Neural cell (in vitro differentiated cells): Measurements from ENCODE around the gene MED27. TPM values are rescaled to one million over a fixed set of nuclear protein-coding genes. Genes with fewer than 3 reads are reported as not detected.

Experiments used
- H2AFZ ChIP-seq: fragments of 200-600, 300-800 bp; sonication (generic), shearing (Covaris generic); 2 replicates; pipeline ENCODE4 v1.6.0; 2014; ENCODE audit warnings: low read depth, mild to moderate bottlenecking, antibody characterized with exemption, low read length, moderate library complexity
- H3F3A ChIP-seq: fragments of 200-600 bp; shearing (Covaris generic); 2 replicates; pipeline ENCODE4 v1.6.1; 2016; ENCODE audit warnings: mild to moderate bottlenecking, moderate library complexity, mixed read lengths, antibody characterized with exemption, low read length; ENCODE audit not compliant: insufficient read depth, poor library complexity, severe bottlenecking
- H3K27ac ChIP-seq: fragments of 200-600, 300-800 bp; sonication (generic), shearing (Covaris generic); 2 replicates; pipeline ENCODE4 v1.5.1; 2014; ENCODE audit warnings: mild to moderate bottlenecking, low read length, moderate library complexity
- H3K27me3 ChIP-seq: fragments of 300-800, 200-600 bp; sonication (generic), shearing (Covaris generic); 2 replicates; pipeline ENCODE4 v1.6.0; 2014; ENCODE audit warnings: mild to moderate bottlenecking, low read depth, low read length, moderate library complexity; ENCODE audit not compliant: insufficient read depth
- H3K36me3 ChIP-seq: fragments of 300-800, 200-600 bp; sonication (generic), shearing (Covaris generic); 2 replicates; pipeline ENCODE4 v1.5.1; 2014; ENCODE audit warnings: mild to moderate bottlenecking, antibody characterized with exemption, low read length, moderate library complexity; ENCODE audit not compliant: insufficient read depth
- H3K4me2 ChIP-seq: fragments of 300-800, 200-600 bp; sonication (generic), shearing (Covaris generic); 2 replicates; pipeline ENCODE4 v1.6.0; 2014; ENCODE audit warnings: mild to moderate bottlenecking, low read length
- H3K4me3 ChIP-seq: fragments of 300-800, 200-600 bp; sonication (generic), shearing (Covaris generic); 2 replicates; pipeline ENCODE4 v1.5.1; 2014; ENCODE audit warnings: mild to moderate bottlenecking, low read length, moderate library complexity
- H3K79me2 ChIP-seq: fragments of 200-600 bp; shearing (Covaris generic); replicated peaks from 2 replicates; pipeline ENCODE4 v1.6.0; 2014; ENCODE audit warnings: mild to moderate bottlenecking, low read length, moderate library complexity; ENCODE audit not compliant: insufficient read depth
- H3K9ac ChIP-seq: fragments of 300-800, 200-600 bp; sonication (generic), shearing (Covaris generic); 2 replicates; pipeline ENCODE4 v1.6.1; 2016; ENCODE audit warnings: mild to moderate bottlenecking, low read length, mixed read lengths
- H3K9me2 ChIP-seq: fragments of 200-600 bp; shearing (Covaris generic); 2 replicates; pipeline ENCODE4 v1.6.1; 2016; ENCODE audit warnings: mild to moderate bottlenecking, low read length, mixed read lengths; ENCODE audit not compliant: insufficient read depth
- H3K9me3 ChIP-seq: fragments of 200-600, 300-800 bp; sonication (generic), shearing (Covaris generic); 2 replicates; pipeline ENCODE4 v1.6.1; 2016; ENCODE audit warnings: mild to moderate bottlenecking, mixed run types, low read length, moderate library complexity, mixed read lengths
- H4K20me1 ChIP-seq: fragments of 200-600 bp; shearing (Covaris generic); 2 replicates; pipeline ENCODE4 v1.6.1; 2016; ENCODE audit warnings: mild to moderate bottlenecking, mixed run types; ENCODE audit not compliant: insufficient read depth
- EP300 ChIP-seq: fragments of 450-650 bp; conservative IDR thresholded peaks from 2 replicates; pipeline ENCODE4 v1.6.1; 2014; ENCODE audit warnings: antibody characterized with exemption, mild to moderate bottlenecking, moderate library complexity; ENCODE audit not compliant: poor library complexity, severe bottlenecking
- EZH2 ChIP-seq: fragments of 200-600, 300-800 bp; shearing (Covaris generic), sonication (generic); IDR thresholded peaks from 2 replicates; pipeline ENCODE4 v1.6.1; 2014; ENCODE audit warnings: antibody characterized with exemption, low read length, borderline replicate concordance, mild to moderate bottlenecking; ENCODE audit not compliant: insufficient read depth, poor library complexity, severe bottlenecking
- MXI1 ChIP-seq: fragments of 450-650 bp; conservative IDR thresholded peaks from 2 replicates; pipeline ENCODE4 v1.6.1; 2014; ENCODE audit warnings: antibody characterized with exemption, mild to moderate bottlenecking; ENCODE audit not compliant: poor library complexity, severe bottlenecking
- POLR2AphosphoS5 ChIP-seq: IDR thresholded peaks from 2 replicates; pipeline ENCODE4 v1.6.1; 2012
- RAD21 ChIP-seq: fragments of 450-650 bp; conservative IDR thresholded peaks from 2 replicates; pipeline ENCODE4 v1.6.1; 2014; ENCODE audit warnings: antibody characterized with exemption, mild to moderate bottlenecking, moderate library complexity
- REST ChIP-seq: IDR thresholded peaks from 2 replicates; pipeline ENCODE4 v1.6.1; 2012; ENCODE audit warnings: borderline replicate concordance
- SMC3 ChIP-seq: fragments of 450-650 bp; conservative IDR thresholded peaks from 2 replicates; pipeline ENCODE4 v1.6.1; 2014; ENCODE audit warnings: antibody characterized with exemption, mild to moderate bottlenecking, moderate library complexity; ENCODE audit not compliant: poor library complexity
- TAF1 ChIP-seq: IDR thresholded peaks from 2 replicates; pipeline ENCODE4 v1.6.1; 2012; ENCODE audit warnings: low read depth
- polyA plus RNA-seq: library from polyadenylated mRNA; depleted of rRNA; stranded (reverse); fragments of >200 nt; gene quantifications from 2 replicates; pipeline ENCODE4 v1.2.3, GENCODE V29; 2014
- TF ChIP-seq, protein P1 (sequence below): fragments of 450-650 bp; IDR thresholded peaks from 2 replicates; pipeline ENCODE4 v1.5.1; 2014; ENCODE audit warnings: antibody characterized with exemption, mild to moderate bottlenecking, moderate library complexity; ENCODE audit not compliant: poor library complexity, severe bottlenecking

Gene MED27
- polyA plus RNA-seq, 1 donor from 2014 or later = 7.5 TPM

DNA sequence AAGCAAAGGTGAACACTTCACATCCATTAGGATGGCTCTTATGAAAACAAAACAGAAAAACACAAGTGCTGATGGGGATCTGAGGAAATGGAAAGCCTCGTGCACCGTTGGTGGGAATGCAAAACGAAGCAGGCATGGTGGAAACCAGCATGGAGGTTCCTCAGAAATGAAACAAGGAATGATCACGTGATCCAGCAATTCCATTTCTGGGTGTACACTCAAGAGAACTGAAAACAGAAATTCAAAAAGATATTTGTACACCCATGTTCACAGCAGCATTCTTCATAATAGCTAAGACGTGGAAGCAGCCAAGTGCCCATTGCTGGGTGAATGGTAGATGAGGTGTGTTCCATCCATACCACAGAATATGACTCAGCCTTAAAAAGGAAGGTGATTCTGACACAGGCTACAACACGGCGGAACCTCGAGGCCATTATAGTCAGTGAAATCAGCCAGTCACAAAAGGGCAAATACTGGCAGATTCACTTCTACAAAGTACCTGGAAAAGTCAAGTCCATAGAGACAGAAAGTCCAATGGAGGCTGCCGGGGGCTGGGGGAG, 252.6 kb downstream of the MED27 start:
- Histone ChIP-seq H3K36me3 (no peaks in the 10 kb centered on the region), H3F3A (no peaks in the 10 kb centered on the region), H3K27me3 (no peaks in the 10 kb centered on the region), H3K9me2 (no peaks in the 10 kb centered on the region), H2AFZ (no peak overlapping the region), H3K79me2 (no peaks in the 10 kb centered on the region), H3K27ac (no peak overlapping the region), H3K4me2 (no peak overlapping the region), H3K9me3 (no peaks in the 10 kb centered on the region), H3K9ac (no peak overlapping the region), H3K4me3 (no peak overlapping the region), H4K20me1 (no peaks in the 10 kb centered on the region)
- TF ChIP-seq EP300 (no peak), MXI1 (no peak), SMC3 (no peak), POLR2AphosphoS5 (no peak), REST (no peak), RAD21 (no peak), EZH2 (no peak), TAF1 (no peak)
- TF ChIP-seq, protein P1, sequence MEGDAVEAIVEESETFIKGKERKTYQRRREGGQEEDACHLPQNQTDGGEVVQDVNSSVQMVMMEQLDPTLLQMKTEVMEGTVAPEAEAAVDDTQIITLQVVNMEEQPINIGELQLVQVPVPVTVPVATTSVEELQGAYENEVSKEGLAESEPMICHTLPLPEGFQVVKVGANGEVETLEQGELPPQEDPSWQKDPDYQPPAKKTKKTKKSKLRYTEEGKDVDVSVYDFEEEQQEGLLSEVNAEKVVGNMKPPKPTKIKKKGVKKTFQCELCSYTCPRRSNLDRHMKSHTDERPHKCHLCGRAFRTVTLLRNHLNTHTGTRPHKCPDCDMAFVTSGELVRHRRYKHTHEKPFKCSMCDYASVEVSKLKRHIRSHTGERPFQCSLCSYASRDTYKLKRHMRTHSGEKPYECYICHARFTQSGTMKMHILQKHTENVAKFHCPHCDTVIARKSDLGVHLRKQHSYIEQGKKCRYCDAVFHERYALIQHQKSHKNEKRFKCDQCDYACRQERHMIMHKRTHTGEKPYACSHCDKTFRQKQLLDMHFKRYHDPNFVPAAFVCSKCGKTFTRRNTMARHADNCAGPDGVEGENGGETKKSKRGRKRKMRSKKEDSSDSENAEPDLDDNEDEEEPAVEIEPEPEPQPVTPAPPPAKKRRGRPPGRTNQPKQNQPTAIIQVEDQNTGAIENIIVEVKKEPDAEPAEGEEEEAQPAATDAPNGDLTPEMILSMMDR = no peak

- Histone ChIP-seq H3K4me2 (no peak overlapping the region), H4K20me1 (no peaks in the 10 kb centered on the region), H3K27ac (no peak overlapping the region), H3K9me2 (no peaks in the 10 kb centered on the region), H3K36me3 (no peaks in the 10 kb centered on the region), H3K9me3 (no peaks in the 10 kb centered on the region), H3K27me3 (no peaks in the 10 kb centered on the region), H3K79me2 (no peaks in the 10 kb centered on the region), H3F3A (no peaks in the 10 kb centered on the region), H3K4me3 (no peak overlapping the region), H2AFZ (no peak overlapping the region), H3K9ac (no peak overlapping the region)
- TF ChIP-seq TAF1 (no peak), MXI1 (no peak)
Observed at GRCh38 chr9:131826053-131826452, 253.6 kb downstream of the MED27 start.
